Cerebellar nuclear complex (tissue), 1 donor: ENCODE measurements around the gene SLC7A14.

Experiments
- DNase-seq, 2 experiments: peaks; one replicate each; lab custom pipeline; 2025; lab: John Stamatoyannopoulos, UW

Gene SLC7A14

DNA sequence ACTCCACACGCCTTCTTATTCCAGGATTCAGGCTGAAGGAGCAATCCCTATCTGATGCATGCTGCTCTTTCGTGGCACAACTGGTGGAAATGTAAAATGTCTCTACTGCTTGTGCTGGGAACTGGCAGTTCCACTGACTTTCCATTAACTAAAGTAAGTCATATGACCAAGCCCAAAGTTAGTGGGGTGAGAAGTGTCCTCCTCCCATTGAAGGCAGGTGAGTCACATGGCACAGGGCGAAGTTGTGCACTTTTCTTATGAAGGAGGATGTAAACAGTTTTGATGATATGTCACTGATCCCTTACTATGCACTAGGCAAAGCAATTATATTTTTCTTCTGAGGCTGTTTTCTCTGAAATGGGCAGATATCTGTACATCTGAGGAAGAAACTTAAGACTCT, 51.6 kb downstream of the SLC7A14 start:
- DNase-seq: no peak

DNA sequence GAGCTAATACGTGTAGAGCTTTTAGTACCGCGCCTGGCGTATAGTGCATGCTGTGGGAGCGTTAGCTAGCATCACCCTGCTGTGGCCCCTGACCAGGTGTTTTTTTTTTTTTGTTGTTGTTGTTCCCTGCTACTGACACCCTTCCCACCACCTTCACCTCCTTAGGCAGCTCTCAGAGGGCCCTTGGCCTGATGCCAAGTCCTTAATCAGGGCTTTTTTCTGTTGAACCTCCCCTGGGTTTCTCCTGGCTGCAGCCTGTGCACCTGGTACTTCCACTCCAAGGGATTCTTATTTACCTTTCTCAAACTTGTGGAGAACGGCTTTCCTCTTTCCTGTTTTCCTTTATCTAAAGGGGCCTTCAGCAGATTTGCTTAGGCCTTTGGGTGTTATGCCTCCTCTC, 53.3 kb downstream of the SLC7A14 start:
- no peak for DNase-seq

DNA sequence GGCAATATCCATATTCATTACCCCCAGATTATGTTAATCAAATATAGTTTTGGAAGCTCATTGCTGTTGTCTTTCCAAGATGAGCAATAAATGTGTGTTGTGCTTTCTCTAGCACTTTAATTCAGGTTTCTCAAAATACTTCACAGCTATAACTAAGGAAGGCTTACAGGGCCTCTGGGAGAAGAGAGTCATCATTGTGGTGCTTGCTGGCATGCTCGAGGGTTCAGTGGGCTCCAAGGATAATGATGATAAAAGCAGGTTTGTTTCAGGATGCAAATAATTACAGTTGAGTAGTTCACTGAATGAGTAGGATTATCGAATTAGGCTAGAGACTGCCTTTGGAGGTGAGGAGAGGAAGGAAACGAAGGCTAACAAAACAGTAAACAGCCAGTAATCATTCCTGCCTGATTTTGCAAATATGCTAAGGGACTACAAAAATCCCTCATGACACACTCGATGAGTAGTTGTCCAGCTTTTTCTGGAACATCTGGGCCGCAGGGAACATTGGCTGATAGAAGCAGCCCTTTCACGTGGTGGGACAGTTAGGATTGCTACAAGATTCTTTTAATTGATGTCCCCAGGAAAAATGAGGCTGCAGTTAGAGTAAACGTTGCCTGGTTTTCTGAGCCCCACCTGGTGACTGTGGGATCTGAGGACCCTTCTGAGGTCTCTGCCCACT, 54.1 kb downstream of the SLC7A14 start:
- no peak for DNase-seq

DNA sequence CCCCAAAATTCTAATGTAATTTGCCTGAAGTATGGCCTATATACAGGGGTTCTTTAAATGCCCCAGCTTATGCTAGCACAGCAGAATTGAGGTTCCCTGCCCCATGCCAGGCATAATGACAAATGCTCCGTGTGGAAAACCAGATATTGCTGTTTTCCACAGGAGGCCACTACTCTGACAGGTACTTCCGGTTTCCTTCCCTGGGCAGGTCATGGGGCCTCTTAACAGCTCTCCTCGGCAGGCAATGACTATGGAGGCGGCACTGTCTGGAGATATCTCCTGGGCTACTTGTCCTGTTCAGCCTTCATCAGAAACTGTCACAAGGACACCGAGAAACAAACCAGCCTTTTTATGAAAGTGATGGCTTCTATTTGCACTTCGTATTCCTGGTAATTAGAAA, 54.8 kb downstream of the SLC7A14 start:
- DNase-seq: no peak

DNA sequence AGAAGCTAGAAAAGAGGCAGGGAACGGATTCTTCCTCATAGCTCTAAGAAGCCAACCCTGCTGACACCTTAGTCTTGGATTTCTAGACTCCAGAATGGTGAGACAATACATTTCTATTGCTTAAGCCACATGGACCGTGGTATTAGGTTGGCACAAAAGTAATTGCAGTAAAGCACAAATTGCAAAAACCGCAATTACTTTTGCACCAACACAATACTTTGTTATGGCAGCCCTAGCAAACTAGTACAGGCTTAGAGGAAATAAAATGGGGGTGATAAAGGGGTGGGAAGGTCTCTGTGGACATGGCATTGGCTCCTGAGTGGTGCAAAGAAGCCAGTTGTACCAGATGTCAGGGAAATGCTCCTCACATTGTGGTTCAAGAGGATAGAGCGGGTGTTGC, 56.0 kb downstream of the SLC7A14 start:
- no peak for DNase-seq

DNA sequence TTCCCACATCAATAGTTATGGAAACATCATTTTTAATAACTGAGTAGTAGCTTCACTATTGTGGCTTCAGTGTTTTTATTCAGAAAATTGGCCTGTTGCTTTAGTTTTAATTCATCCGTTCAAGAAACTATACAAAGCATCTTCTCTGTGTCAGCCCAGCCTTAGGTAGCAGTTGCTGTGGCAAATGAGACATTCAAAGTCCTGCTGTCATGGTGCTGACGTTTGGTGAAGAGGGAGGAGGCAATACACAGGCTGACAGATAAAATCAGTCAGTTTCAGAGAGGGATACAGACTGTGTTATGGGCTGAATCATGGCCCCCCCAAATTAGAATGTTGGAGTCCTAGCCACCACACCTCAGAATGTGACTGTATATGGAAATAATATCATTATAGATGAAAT, 56.5 kb downstream of the SLC7A14 start:
- DNase-seq: peak in 1 of 2 experiments; percentile 49

DNA sequence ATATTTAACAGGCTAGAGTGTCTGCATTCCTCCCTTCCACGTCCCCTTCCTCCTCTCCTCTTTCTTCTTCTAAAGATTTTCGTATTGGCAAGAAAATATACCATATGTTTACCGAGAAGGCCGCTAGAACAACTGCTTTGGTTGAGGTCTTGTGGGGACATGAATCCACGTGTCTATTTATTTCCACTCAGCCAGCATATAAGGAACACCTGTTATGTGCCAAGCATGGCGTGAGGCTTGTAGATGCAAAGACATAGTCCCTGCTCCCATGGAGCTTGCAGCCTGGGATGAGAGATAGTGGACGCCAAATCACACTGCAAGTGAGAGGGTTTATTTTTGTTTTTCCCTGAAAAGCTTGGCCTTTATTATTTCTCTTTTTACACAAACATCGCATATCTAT, 57.1 kb downstream of the SLC7A14 start:
- DNase-seq: no peak

DNA sequence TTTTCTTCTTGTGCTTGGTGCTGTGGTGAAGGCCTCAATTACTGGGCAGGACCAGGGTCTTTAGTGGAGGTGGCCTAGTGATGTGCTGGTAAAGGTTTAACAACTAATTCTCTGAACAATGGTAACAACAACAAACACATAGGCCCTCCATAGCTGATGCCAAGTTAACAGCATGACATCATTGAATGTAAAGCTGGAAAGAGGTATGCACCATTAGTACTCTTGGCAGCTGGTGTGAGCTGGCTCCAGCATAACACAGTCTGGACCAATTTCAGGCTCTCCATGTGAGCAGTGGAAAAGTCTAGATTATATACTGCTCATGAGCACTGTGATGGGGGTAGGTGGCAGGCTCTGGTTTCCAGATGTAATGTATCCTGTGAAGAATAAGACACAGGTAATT, 61.8 kb downstream of the SLC7A14 start:
- DNase-seq: no peak

DNA sequence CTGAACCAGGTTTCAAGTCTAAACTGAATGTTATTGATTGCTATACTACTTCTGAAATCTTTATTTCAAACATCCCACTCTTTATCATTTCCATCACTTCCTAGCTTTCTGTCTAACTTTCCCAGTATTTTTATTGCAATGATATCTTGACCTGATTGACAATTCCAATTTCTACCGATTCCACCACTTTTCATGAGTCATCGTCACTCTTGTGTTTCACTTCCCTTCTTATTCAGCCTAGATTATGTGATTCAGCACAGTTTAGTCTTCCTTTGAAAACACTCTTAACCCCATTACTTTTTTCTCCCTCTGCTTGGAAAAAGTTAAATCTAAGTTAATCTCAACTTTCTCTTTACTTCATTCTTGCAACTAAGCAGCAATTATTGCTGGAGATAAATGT, 62.6 kb downstream of the SLC7A14 start:
- no peak for DNase-seq

DNA sequence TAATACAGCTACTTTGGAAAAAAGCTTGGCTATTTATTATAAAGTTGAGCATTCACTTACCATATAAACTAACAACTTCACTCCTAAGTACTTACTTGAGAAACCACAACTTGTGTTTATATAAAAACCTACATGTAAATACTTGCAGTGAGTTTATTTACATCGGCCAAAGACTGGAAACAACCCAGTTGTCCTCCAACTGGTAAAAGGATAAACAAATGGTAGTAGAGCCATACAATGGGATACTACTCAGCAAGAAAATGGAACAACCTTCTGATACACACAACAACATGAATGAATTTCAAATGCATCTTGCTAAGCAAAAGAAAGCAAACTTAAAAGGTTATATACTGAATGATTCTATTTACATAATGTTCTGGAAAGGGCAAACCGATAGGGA, 63.7 kb downstream of the SLC7A14 start:
- DNase-seq: no peak

DNA sequence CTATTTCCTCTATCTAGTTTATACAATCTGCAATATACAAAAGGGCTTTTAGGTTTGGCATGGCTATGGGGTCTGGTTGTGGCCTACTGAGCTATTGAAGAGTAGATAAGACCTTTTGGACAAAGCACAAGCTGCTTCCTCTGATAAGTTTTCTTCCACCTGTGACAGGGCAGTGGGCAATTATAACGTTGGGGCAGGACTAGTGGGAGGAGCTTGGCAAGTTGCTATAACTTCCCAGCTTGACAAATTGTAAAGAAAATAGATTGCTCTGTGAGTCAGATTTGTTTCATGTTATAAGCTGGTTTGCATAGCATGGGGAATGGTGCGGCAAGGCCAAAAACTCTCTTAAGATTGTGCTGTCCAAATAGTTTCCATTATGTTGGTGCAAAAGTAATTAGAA, 64.9 kb downstream of the SLC7A14 start:
- no peak for DNase-seq

DNA sequence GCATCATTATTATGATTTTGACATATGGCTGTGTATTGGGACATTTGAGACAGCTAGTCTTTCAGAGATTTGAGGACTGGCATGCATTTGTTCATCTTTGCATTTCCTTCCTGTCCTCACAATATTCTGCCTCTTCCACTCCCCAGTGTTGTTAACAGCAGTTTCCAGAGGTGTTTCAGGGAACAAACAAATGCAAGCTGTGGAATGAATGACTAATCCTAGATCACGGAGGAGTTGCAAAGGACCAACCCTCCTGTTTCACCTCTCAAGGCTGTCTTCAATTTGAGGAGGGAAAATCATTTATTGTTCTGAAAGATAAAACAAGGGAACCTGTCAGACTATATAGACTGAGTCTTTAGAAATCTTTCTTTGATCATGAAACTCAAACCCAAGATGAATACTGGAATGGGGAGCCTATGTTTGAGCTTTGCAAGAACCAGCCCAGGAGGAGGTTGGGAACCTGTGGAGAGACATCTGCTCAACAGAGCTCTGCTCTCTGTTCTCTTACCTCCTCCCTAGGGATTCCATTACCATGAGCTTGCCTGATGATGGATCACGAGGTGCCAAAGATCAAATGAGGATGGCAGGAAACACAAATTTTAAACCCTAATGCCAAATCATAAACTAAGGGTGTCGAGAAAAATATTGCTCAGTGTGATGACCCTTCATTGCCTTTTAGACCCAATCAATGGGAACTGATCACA, 68.5 kb downstream of the SLC7A14 start:
- DNase-seq: no peak

DNA sequence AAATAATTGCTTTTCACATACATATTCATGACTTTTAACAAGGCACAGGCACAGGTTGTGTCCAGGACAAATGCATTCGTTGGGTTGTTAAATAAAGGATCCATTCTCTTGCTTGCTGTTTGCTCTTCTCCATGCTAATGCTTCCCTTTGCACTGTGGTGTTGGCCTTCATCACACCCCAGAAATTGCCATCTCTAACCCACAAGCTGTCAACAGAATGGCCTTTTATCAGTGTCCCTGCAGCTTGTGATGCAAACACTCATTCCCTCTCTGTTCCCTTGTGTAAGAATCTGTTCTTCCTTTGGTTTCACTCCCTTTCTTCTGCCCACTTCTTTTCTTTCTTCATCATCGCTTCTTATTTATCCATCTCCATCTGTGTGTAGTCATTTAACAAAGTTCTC, 72.2 kb downstream of the SLC7A14 start:
- DNase-seq: no peak

DNA sequence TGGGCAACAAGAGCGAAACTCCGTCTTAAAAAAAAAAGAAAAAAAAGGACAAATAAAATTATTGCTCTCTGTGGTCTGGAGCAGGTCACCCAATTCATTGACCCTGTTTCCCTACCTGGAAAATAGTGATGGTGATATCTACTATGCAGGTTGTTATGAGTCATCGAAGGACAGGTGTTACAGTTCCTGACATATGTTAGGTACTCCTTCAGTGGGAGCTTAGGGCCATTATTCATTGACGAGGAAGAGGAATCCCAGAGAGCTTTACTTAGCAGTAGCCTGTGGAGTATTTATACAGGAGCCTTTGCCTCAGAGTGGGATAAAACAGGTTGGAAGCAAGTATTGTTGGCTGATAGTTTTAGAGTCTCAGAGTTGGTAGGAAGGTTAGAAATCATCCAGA, 74.5 kb downstream of the SLC7A14 start:
- DNase-seq: no peak

DNA sequence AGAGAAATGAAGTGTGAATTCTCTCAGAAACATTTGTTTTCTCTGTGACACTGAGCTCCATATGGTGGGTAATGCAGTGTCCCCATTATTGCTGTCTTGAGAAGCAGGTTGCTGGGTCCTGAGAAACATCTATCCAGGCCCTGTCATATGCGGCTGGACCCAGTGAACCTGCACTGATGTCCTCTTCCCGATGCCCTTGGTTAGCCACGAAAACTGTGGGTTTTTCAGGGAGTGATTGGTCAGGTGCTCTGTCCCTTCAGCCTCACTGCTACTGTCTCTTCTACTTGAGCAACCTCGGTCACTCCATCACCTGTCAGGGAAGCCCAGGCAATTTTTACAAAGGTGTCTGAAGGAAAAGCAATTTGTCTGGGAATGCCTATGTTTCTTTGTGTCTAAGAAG, 77.0 kb downstream of the SLC7A14 start:
- DNase-seq: no peak

DNA sequence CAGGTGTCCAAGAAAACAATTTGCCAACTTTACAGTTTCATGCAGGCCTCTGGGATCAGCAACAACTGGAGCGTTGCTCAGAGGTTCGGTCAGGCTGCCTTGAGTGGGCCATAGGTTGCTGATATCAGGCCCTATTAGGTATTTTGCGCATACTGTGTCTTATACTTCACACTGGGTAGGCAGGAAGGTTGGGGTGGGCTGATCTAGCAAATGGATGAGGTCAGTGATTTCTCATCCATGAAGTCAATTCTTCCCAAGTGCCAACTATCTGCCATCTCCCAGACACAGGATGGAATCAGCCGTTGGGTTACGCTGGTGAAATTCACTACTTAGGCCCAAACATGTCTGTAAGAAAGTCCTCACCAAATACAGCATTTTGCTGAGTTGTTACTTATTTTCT, 77.6 kb downstream of the SLC7A14 start:
- no peak for DNase-seq

DNA sequence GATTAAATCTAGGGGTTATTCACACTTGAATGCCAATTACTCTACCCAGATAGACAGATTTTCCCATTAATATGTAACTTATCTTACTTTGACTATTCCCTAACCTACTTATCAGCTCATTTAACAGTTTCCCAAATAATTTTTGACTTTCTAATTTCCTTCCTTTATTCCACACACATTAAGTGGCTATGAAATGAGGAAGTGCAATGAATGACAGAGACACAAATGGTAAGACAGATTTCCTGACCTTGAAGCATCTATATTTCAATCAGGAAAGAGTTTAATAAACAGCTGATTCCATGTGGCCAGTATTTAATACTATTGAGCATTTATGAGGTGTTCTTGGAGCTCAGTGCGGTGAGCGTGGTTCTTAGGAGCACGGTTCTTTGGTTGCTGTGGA, 78.8 kb downstream of the SLC7A14 start:
- DNase-seq: no peak

DNA sequence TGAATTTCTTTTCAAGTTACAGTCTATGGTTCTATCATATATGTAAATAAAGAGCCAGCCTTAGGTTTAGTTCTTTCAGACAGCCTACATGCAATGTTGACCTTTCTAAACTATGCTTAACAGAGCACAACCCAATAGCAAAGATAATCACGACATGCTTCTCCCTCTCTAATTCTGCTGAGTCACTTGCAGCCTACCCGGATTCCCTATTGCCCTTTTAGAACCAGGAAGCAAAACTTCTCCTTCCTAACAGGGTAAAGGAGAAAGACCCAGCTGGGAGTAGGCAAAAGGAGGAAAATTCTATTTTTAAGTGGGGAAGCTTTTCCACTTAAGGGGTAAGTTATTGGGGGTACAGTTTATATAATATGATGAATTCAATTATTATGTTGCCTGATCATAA, 79.3 kb downstream of the SLC7A14 start:
- DNase-seq: no peak

DNA sequence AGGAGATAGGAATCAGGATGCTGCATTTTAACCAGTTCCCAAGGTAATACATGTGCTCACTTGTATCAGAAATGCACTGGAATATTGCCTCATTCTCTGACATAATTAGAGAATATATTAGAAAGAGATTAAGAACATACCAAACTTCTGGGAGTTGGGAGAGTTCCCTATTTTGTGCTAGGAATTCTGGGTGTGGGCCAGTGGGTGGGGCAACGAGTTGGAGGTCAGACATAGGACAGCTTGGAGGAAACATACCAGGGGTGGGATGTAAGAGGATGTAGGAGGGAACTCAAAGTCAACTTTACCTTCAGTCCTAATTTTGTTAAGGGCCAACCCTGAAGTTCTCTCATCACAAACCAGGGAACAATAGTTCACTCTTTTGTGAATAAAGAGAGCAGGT, 83.6 kb downstream of the SLC7A14 start:
- DNase-seq: no peak

DNA sequence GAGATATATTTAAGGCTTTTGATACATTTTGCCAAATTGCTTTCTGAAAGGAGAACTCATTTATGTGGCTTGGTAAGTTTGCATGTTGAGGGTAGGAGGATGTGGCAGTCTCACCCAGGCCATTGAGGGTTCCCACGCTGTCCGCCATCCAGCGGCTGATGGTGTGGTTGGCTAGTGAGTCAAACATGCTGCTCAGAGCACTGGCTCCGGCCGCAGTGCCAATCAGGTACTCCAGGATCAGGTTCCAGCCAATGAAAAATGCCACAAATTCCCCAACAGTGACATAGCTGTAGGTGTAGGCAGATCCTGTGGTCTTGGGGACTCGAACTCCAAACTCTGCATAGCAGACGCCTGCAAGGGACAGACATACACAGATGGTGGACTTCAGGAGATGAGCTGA, 84.9 kb downstream of the SLC7A14 start:
- DNase-seq: no peak

DNA sequence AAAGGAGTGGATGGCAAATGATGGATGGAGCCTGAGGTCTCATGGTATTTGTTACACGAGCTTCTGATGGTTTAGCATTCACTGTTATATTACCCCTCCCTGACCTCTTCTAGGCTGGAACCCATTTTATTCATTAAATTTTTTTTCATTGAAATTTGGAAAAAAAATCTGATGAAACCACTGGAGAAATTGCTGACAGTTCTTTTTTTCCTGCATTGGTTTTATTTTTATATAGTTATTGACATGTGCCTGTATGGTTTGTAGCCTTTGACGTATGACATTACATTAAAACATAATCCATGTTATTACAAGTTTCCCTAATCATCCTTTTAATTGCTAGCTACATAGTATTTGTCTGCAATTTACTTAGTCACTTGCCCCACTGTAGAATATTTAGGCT, 85.4 kb downstream of the SLC7A14 start:
- no peak for DNase-seq

DNA sequence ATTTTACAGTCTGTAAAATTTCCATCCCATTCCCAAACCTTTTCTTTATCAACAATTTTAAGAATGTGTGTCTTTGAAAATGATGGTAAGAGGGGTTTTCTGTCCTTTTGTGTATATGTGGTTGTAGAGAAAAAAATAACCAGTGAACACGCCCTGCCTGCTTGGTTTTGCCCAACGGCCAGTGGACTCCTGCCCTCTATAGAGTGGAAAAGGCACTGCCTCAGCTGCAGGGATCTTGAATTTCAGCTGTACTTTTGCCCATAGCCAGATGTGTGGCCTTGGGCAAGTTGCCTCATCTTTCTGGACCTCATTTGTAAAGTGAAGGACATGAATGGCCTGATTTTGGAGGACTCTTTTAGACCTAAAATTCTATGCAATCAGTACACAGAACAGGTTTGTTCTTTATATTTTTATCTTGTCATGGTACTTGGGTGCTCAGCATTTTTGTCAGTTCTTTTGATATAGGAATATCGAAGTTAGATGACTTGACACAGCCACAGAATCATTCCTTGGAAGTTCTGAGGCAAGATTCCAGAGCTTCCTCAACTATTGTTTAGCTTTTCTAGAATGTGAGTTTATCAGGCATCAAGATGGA, 86.2 kb downstream of the SLC7A14 start:
- no peak for DNase-seq

DNA sequence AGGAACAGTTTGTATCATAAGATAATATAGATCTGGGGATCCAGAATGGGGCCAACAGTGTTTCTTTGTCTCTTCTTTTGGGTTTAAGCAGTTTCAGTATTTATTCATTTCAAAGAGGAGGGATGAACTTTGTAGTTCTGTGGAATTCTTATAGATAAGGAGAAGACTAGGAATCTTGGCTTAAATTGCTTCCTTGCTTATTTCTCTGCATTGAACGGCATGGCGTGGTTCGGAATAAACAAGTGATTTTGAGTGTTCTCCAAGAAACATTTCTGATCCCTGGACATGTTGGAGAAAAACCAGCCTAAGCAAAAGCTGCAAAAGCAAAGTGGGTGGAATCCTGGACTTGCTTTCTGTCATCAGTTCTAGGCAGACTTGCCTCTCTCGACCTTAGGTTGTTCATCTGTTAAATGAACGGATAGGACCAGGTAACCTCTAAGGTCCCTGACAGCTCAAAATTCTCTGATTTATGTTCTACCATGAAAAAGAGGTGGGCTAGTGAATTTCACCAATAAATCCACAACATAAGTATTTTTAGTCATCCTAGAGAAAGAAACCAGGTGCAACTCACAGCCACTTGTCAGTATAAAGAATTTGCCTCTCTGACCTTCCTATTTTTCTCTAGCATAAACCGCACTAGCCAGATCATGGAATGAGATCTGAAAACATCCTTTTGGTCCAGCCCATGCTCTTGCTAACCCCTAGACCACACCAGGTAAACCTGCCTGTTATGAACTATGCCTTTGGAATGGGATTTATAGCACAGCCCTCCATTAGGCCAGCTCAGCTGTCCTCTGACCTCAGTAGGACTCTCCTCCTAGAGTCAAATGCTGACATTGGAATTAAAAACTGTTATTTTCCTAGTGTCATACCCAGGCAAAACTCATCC, 88.4 kb downstream of the SLC7A14 start:
- no peak for DNase-seq
